K562 (cell line): ENCODE data around the gene TTC24. TPM values are rescaled to one million over a fixed set of nuclear protein-coding genes. Genes with fewer than 3 reads are reported as not detected.

Experiments
- ELF1 ChIP-seq: fragments of 200-800 bp; sonication (Bioruptor generic); IDR thresholded peaks from 2 replicates; pipeline ENCODE4 v1.6.1; 2016; ENCODE audit warnings: missing genetic modification characterization, missing compliant biosample characterization
- REST ChIP-seq, 2 experiments: fragments of 450-650 bp; formaldehyde crosslinking in 1 of 2; IDR thresholded peaks; 2 replicates each; pipeline versions ENCODE4 v1.4.0 to v1.6.1; 2014 to 2020; ENCODE audit warnings: mild to moderate bottlenecking in 2 of 2, borderline replicate concordance in 1 of 2, low read depth in 1 of 2
- SNRNP70 ChIP-seq: fragments of 200-400 bp; formaldehyde crosslinking; optimal IDR thresholded peaks from 2 replicates; pipeline ENCODE3; 2017; ENCODE audit warnings: low read depth, low read length
- TBL1XR1 ChIP-seq, 2 experiments: IDR thresholded peaks; 2 replicates each; pipeline ENCODE4 v1.6.1; 2012; ENCODE audit warnings: improper control_type of control experiment in 2 of 2, low read length in 2 of 2, mild to moderate bottlenecking in 1 of 2
- ZBTB17 ChIP-seq: fragments of 450-650 bp; formaldehyde crosslinking; IDR thresholded peaks from 2 replicates; pipeline ENCODE4 v1.4.0; 2020; ENCODE audit warnings: mild to moderate bottlenecking
- ZNF384 ChIP-seq: IDR thresholded peaks from 2 replicates; pipeline ENCODE4 v1.6.1; 2012; ENCODE audit warnings: low read depth, low read length, improper control_type of control experiment
- polyA plus RNA-seq, 8 experiments: library from polyadenylated mRNA; depleted of rRNA in 4 of 8; stranded (reverse) in 5 of 8; unstranded in 3 of 8; fragments of >200 nt; fragmentation: Nextera tagmentation in 2 of 8; fragmentation: Illumina TruSeq in 1 of 8; extraction: Ambion mirVana in 2 of 8; extraction: Trizol in 1 of 8; gene quantifications; 2 replicates each; pipeline versions ENCODE4 v1.2.1 to v1.2.3, GENCODE V29; 2011 to 2014; ENCODE audit warnings: inconsistent platforms in 1 of 8, missing spikeins in 1 of 8
- total RNA-seq, 7 experiments: library from RNA; depleted of rRNA in 6 of 7; stranded (reverse); fragments of >200 nt in 6 of 7; fragmentation: Illumina TruSeq in 2 of 7; extraction: Trizol in 2 of 7; gene quantifications; 2 replicates each; pipeline versions ENCODE4 v1.2.1 to v1.2.3, GENCODE V29; 2011 to 2021; ENCODE audit warnings: low replicate concordance in 1 of 7
- TF ChIP-seq, protein P1 (sequence below): fragments of 200-600 bp; sonication (generic); IDR thresholded peaks from one replicate; pipeline ENCODE4 v1.6.1; 2012; ENCODE audit warnings: mild to moderate bottlenecking, low read depth, low read length, inconsistent platforms

The TTC24 gene
- total and polyA plus RNA-seq, 9 of the 15 experiments (the other 6 are each of a cell fraction or from before 2014, with no cell fraction given): not detected

- 0 out of 4 replicates have a peak, but pooled peaks of 1 of the 2 experiments have one; percentile 19 for TF ChIP-seq TBL1XR1 (IDR thresholded peaks at IDR 0.05; ENCODE audit: low read length in 2 of 2)
- no peak for TF ChIP-seq SNRNP70
- TF ChIP-seq ZNF384: no peak
- no peak for TF ChIP-seq ZBTB17 (CRISPR knock-in tag)
- TF ChIP-seq ELF1 (tag): peak; percentile 81
- TF ChIP-seq, protein P1, sequence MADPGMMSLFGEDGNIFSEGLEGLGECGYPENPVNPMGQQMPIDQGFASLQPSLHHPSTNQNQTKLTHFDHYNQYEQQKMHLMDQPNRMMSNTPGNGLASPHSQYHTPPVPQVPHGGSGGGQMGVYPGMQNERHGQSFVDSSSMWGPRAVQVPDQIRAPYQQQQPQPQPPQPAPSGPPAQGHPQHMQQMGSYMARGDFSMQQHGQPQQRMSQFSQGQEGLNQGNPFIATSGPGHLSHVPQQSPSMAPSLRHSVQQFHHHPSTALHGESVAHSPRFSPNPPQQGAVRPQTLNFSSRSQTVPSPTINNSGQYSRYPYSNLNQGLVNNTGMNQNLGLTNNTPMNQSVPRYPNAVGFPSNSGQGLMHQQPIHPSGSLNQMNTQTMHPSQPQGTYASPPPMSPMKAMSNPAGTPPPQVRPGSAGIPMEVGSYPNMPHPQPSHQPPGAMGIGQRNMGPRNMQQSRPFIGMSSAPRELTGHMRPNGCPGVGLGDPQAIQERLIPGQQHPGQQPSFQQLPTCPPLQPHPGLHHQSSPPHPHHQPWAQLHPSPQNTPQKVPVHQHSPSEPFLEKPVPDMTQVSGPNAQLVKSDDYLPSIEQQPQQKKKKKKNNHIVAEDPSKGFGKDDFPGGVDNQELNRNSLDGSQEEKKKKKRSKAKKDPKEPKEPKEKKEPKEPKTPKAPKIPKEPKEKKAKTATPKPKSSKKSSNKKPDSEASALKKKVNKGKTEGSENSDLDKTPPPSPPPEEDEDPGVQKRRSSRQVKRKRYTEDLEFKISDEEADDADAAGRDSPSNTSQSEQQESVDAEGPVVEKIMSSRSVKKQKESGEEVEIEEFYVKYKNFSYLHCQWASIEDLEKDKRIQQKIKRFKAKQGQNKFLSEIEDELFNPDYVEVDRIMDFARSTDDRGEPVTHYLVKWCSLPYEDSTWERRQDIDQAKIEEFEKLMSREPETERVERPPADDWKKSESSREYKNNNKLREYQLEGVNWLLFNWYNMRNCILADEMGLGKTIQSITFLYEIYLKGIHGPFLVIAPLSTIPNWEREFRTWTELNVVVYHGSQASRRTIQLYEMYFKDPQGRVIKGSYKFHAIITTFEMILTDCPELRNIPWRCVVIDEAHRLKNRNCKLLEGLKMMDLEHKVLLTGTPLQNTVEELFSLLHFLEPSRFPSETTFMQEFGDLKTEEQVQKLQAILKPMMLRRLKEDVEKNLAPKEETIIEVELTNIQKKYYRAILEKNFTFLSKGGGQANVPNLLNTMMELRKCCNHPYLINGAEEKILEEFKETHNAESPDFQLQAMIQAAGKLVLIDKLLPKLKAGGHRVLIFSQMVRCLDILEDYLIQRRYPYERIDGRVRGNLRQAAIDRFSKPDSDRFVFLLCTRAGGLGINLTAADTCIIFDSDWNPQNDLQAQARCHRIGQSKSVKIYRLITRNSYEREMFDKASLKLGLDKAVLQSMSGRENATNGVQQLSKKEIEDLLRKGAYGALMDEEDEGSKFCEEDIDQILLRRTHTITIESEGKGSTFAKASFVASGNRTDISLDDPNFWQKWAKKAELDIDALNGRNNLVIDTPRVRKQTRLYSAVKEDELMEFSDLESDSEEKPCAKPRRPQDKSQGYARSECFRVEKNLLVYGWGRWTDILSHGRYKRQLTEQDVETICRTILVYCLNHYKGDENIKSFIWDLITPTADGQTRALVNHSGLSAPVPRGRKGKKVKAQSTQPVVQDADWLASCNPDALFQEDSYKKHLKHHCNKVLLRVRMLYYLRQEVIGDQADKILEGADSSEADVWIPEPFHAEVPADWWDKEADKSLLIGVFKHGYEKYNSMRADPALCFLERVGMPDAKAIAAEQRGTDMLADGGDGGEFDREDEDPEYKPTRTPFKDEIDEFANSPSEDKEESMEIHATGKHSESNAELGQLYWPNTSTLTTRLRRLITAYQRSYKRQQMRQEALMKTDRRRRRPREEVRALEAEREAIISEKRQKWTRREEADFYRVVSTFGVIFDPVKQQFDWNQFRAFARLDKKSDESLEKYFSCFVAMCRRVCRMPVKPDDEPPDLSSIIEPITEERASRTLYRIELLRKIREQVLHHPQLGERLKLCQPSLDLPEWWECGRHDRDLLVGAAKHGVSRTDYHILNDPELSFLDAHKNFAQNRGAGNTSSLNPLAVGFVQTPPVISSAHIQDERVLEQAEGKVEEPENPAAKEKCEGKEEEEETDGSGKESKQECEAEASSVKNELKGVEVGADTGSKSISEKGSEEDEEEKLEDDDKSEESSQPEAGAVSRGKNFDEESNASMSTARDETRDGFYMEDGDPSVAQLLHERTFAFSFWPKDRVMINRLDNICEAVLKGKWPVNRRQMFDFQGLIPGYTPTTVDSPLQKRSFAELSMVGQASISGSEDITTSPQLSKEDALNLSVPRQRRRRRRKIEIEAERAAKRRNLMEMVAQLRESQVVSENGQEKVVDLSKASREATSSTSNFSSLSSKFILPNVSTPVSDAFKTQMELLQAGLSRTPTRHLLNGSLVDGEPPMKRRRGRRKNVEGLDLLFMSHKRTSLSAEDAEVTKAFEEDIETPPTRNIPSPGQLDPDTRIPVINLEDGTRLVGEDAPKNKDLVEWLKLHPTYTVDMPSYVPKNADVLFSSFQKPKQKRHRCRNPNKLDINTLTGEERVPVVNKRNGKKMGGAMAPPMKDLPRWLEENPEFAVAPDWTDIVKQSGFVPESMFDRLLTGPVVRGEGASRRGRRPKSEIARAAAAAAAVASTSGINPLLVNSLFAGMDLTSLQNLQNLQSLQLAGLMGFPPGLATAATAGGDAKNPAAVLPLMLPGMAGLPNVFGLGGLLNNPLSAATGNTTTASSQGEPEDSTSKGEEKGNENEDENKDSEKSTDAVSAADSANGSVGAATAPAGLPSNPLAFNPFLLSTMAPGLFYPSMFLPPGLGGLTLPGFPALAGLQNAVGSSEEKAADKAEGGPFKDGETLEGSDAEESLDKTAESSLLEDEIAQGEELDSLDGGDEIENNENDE: no peak
- no peak for TF ChIP-seq REST (IDR thresholded peaks at IDR 0.05; ENCODE audit: borderline replicate concordance)
- TF ChIP-seq REST (CRISPR knock-in tag; IDR thresholded peaks at IDR 0.05; ENCODE audit: low read depth): no peak
These were observed 7.4 kb upstream of the TTC24 start, which contains the start of gene IQGAP3 (continued) for GRCh38 chr1:156571919-156572662.
